ENCODE data around the gene FAM193A.
"Not testable (repeated sequence)": the region's sequence is repeated elsewhere in the genome, so short reads cannot be mapped to it uniquely, and the experiment has no call there.

The FAM193A gene

GRCh38 chr4:2650276-2650675 is 113.8 kb downstream of the FAM193A start:
- no peak for DNase-seq (ENCODE audit: low spot score)

- DNase-seq (ENCODE audit: low spot score) = no peak
These were observed 115.1 kb downstream of the FAM193A start for GRCh38 chr4:2651546-2651945.

- DNase-seq (ENCODE audit: low spot score) = no peak
These were observed 115.6 kb downstream of the FAM193A start for GRCh38 chr4:2651998-2652397.

GRCh38 chr4:2652415-2653160 is 116.1 kb downstream of the FAM193A start:
- DNase-seq (ENCODE audit: low spot score) = no peak

- DNase-seq (ENCODE audit: low spot score) = no peak
These were observed 124.3 kb downstream of the FAM193A start for GRCh38 chr4:2660596-2661211.

- DNase-seq (ENCODE audit: low spot score) = peak; percentile 86
These were observed 126.2 kb downstream of the FAM193A start for GRCh38 chr4:2662598-2662997.

GRCh38 chr4:2663275-2663674 is 126.8 kb downstream of the FAM193A start:
- no peak for DNase-seq (ENCODE audit: low spot score)

GRCh38 chr4:2666722-2667247 is 130.3 kb downstream of the FAM193A start:
- no peak for DNase-seq (ENCODE audit: low spot score)

- DNase-seq (ENCODE audit: low spot score) = no peak
These were observed 131.0 kb downstream of the FAM193A start for GRCh38 chr4:2667428-2667827.

- DNase-seq (ENCODE audit: low spot score) = no peak
These were observed 134.9 kb downstream of the FAM193A start for GRCh38 chr4:2671267-2671895.

- no peak for DNase-seq (ENCODE audit: low spot score)
These were observed 135.6 kb downstream of the FAM193A start for GRCh38 chr4:2672082-2672481.

GRCh38 chr4:2672700-2673099 is 136.3 kb downstream of the FAM193A start:
- DNase-seq (ENCODE audit: low spot score) = no peak

GRCh38 chr4:2673157-2673556 is 136.7 kb downstream of the FAM193A start:
- DNase-seq (ENCODE audit: low spot score) = no peak

- not testable (repeated sequence) for DNase-seq (ENCODE audit: low spot score)
These were observed 143.3 kb downstream of the FAM193A start for GRCh38 chr4:2679762-2680161.

- no peak for DNase-seq (ENCODE audit: low spot score)
These were observed 148.0 kb downstream of the FAM193A start for GRCh38 chr4:2684486-2684885.

GRCh38 chr4:2685541-2685940 is 149.1 kb downstream of the FAM193A start:
- DNase-seq (ENCODE audit: low spot score) = no peak

- DNase-seq (ENCODE audit: low spot score) = no peak
These were observed 150.2 kb downstream of the FAM193A start for GRCh38 chr4:2686379-2687265.

- no peak for DNase-seq (ENCODE audit: low spot score)
These were observed 151.8 kb downstream of the FAM193A start for GRCh38 chr4:2688281-2688680.

GRCh38 chr4:2688697-2689096 is 152.2 kb downstream of the FAM193A start:
- no peak for DNase-seq (ENCODE audit: low spot score)

GRCh38 chr4:2689114-2689513 is 152.7 kb downstream of the FAM193A start:
- no peak for DNase-seq (ENCODE audit: low spot score)

GRCh38 chr4:2689825-2690700 is 153.6 kb downstream of the FAM193A start:
- no peak for DNase-seq (ENCODE audit: low spot score)
